Heart left ventricle (tissue), 13 donors: ENCODE results near the gene CIC.

Experiments
- CTCF ChIP-seq, 12 donors: fragments of 200-600 bp; sonication (generic) in 4 of 12; IDR thresholded peaks; one replicate each; pipeline versions ENCODE4 v1.5.0 to v1.8.0; 2018 to 2022; ENCODE audit warnings: antibody characterized with exemption in 12 of 12, mild to moderate bottlenecking in 5 of 12
- POLR2A ChIP-seq, 2 donors: fragments of 450-650 bp; IDR thresholded peaks; one replicate each; pipeline ENCODE4 v1.6.1; 2017; ENCODE audit warnings: antibody characterized with exemption in 2 of 2, mild to moderate bottlenecking in 2 of 2, moderate library complexity in 2 of 2
- donor health status: ischemic (EF 13 %, LVEDD 7.1; RV severe dilation, severe dysfunction).
- donor health status: DM: no; HTN: yes; CAD: no.
- donor health status: DM: no; HTN: no; CAD: no.
- donor health status: ischemic (EF 25% LVEDD 6.9; RV normal size, moderate dysfunction).
- donor health status: ischemic (EF 25% LVEDD 5.7; RV mildly dilated, moderate dysfunction).
- donor health status: ischemic (EF 35%, LVEDD 5.7; RV mildly dilated, moderate dysfunction).
- donor health status: nonischemic (EF 11% LVEDD 7.7; RV severe dilation, severe dysfunction).
- donor health status: DM: yes; HTN: yes; CAD: no.
- donor health status: PGD.
- donor health status: ischemic (EF 29% LVEDD 5.4; RV normal size, mild dysfunction).
- donor health status: nonischemic (EF 23%, LVEDD 6.1; RV moderate dilation, normal function).

GRCh38 chr19:42239544-42240220 is 29.4 kb upstream of the CIC start:
- TF ChIP-seq POLR2A (IDR thresholded peaks at IDR 0.05) (no peak), CTCF (IDR thresholded peaks at IDR 0.05) (no peak)
